Measurements from ENCODE around the gene FCRL5. TPM values are rescaled to one million over a fixed set of nuclear protein-coding genes. Genes with fewer than 3 reads are reported as not detected.

The FCRL5 gene
- total and polyA plus RNA-seq, 10 of the 15 experiments (the other 5 are each of a cell fraction or from before 2014, with no cell fraction given): 1.1 to 136 (median 7.0) TPM

DNA sequence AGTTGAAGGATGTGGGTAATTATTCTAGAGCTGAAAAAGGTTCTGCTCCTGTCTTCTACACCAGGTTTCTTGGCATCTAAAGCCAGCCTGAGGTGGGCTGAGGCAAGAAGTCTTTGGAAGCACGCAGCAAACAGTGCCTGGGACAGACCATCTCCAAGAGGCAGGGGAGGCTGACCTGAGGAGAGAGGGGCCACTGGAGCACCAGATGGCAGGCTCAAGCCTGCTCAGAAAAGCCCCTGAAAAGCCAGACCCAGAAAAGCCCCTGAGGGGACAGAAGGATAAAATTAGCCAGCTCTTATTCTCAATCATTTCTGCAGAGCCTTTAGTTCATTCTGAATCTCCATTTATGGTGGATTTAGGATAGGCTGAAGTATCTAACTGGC is 28.5 kb upstream of the FCRL5 start:
- Histone ChIP-seq H4K20me1 (ENCODE audit: control insufficient read depth, insufficient read depth) (no peaks in the 10 kb centered on the region), H3K4me2 (ENCODE audit: control insufficient read depth, insufficient read depth) (no peak overlapping the region), H3K9ac (ENCODE audit: control insufficient read depth, insufficient read depth, low read length) (no peak overlapping the region), H3K36me3 (ENCODE audit: control insufficient read depth in 2 of 2, insufficient read depth in 2 of 2, low read length in 1 of 2) (no peaks in the 10 kb centered on the region), H3K27me3 (replicated peaks in 1 of 2; ENCODE audit: control insufficient read depth in 2 of 2, insufficient read depth in 2 of 2, low read length in 1 of 2) (peaks cover 0 to 10% of the 10 kb centered on the region in 2 experiments; a peak in 1 of 4 replicates), H3K27ac (ENCODE audit: control insufficient read depth, insufficient read depth) (no peak overlapping the region), H3K4me1 (ENCODE audit: control insufficient read depth, insufficient read depth, low read length) (peaks cover 12% of the 10 kb centered on the region), H3K9me3 (replicated peaks; ENCODE audit: control insufficient read depth, insufficient read depth, low read length) (peaks cover 4% of the 10 kb centered on the region; the same call in 1 of the 3 replicates), H2AFZ (ENCODE audit: control insufficient read depth, low read depth, low read length) (no peak overlapping the region), H3K79me2 (ENCODE audit: control insufficient read depth, insufficient read depth, low read length) (no peaks in the 10 kb centered on the region), H3K4me3 (no peak overlapping the region)
- 100% methylated on average over 1 of the region's 1 CpG for WGBS (ENCODE audit: insufficient coverage, insufficient replicate concordance, low lambda C conversion rate, missing lambda C conversion rate)
- no peak; the same call in 2 of the 3 replicates for ATAC-seq
- RAD21 ChIA-PET (ENCODE audit: unreplicated experiment): interaction anchor here (0.7 to 3.3 kb wide), 37 partner anchors 8 to 544 kb away, joined by 3 to 41 read pairs (median 5); partner anchors contain the start of genes FCRL4 and FCRL5
- in situ Hi-C loops (cut with MboI): no loop called here
- no peak for DNase-seq (ENCODE audit: low read depth, low spot score)
- no peak for FAIRE-seq
- TF ChIP-seq SMAD5 (IDR thresholded peaks at IDR 0.05; ENCODE audit: low read depth): no peak
- intact Hi-C loops (cut with micrococcal nuclease; ENCODE audit: unreplicated experiment): loop anchor here (1.0 to 10.0 kb wide), 5 partner anchors 45 to 366 kb away; no protein-coding TSS in a partner anchor
- SMC1A ChIA-PET (ENCODE audit: uncharacterized antibody, unreplicated experiment): interaction anchor here (0.8 to 6.8 kb wide), 51 partner anchors 9 to 544 kb away, joined by 3 to 103 read pairs (median 6); partner anchors contain the start of genes FCRL2, FCRL3, FCRL4 and FCRL5
- CTCF ChIA-PET: interaction anchor here (0.6 to 7.6 kb wide), 71 partner anchors 8 to 544 kb away, joined by 3 to 223 read pairs (median 5); partner anchors contain the start of genes FCRL3, FCRL4 and FCRL5
- POLR2A ChIA-PET: interaction anchor here (1.0 to 1.9 kb wide), 2 partner anchors 13 to 40 kb away, joined by 3 to 6 read pairs; no protein-coding TSS in a partner anchor
- no TSS peak for BruUV-seq (replicated peaks)

DNA sequence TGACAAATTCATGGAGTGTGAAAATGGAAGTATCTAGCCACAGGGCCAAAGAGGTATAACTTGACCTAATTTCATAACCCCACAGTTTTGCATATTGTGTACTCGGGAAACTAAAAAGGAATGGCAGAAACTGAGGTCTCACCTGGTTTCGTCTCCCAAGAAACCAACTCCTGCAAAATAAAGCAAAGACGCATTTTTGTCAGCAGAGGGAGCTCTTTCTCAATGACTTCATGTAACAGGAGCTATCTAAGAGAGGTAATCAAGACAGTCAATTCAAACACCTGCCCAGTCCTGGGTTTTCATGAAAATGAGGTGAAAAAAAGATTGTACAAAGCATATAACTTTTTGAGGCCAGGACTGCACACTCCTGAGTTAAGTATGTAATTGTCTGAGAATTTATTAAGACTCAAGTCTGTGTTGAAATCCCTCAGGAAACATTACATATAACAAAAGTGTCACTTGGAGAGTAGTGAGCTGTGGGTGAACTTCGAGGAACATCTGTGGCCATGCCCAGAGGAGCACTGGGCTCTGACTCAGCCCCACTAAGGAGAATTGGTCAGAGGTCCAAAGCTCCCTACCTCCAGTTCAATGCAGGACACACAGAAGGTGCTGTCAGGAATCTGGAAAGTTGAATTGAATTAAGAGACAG is 28.0 kb upstream of the FCRL5 start:
- Histone ChIP-seq H3K4me1 (ENCODE audit: control insufficient read depth, insufficient read depth, low read length) (peaks cover 17% of the 10 kb centered on the region), H3K79me2 (ENCODE audit: control insufficient read depth, insufficient read depth, low read length) (no peaks in the 10 kb centered on the region), H3K4me2 (ENCODE audit: control insufficient read depth, insufficient read depth) (no peak overlapping the region), H3K9me3 (replicated peaks; ENCODE audit: control insufficient read depth, insufficient read depth, low read length) (peaks cover 4% of the 10 kb centered on the region; the same call in 1 of the 3 replicates), H3K9ac (ENCODE audit: control insufficient read depth, insufficient read depth, low read length) (no peak overlapping the region), H3K27me3 (replicated peaks in 1 of 2; ENCODE audit: control insufficient read depth in 2 of 2, insufficient read depth in 2 of 2, low read length in 1 of 2) (peaks cover 0 to 10% of the 10 kb centered on the region in 2 experiments; a peak in 1 of 4 replicates), H2AFZ (ENCODE audit: control insufficient read depth, low read depth, low read length) (no peak overlapping the region), H3K4me3 (no peak overlapping the region), H4K20me1 (ENCODE audit: control insufficient read depth, insufficient read depth) (no peaks in the 10 kb centered on the region), H3K36me3 (ENCODE audit: control insufficient read depth in 2 of 2, insufficient read depth in 2 of 2, low read length in 1 of 2) (no peaks in the 10 kb centered on the region), H3K27ac (ENCODE audit: control insufficient read depth, insufficient read depth) (no peak overlapping the region)
- ChIA-PET RAD21 (ENCODE audit: unreplicated experiment) (interaction anchor here (0.7 to 3.3 kb wide), 44 partner anchors 8 to 545 kb away, joined by 3 to 41 read pairs (median 5); partner anchors contain the start of genes FCRL2, FCRL4 and FCRL5), SMC1A (ENCODE audit: uncharacterized antibody, unreplicated experiment) (interaction anchor here (0.8 to 6.8 kb wide), 57 partner anchors 8 to 544 kb away, joined by 3 to 103 read pairs (median 5); partner anchors contain the start of genes FCRL2, FCRL3, FCRL4 and FCRL5), CTCF (interaction anchor here (0.6 to 7.6 kb wide), 74 partner anchors 9 to 544 kb away, joined by 3 to 223 read pairs (median 5); partner anchors contain the start of genes FCRL3, FCRL4 and FCRL5), POLR2A (interaction anchor here (1.0 to 1.9 kb wide), 2 partner anchors 12 to 40 kb away, joined by 3 to 6 read pairs; no protein-coding TSS in a partner anchor)
- WGBS (ENCODE audit: insufficient coverage, insufficient replicate concordance, low lambda C conversion rate, missing lambda C conversion rate): 0% methylated on average over 4 of the region's 4 CpGs
- no TSS peak for BruUV-seq (replicated peaks)
- DNase-seq (ENCODE audit: low read depth, low spot score) (peak; percentile 53), ATAC-seq (peak; percentile 77), FAIRE-seq (peak; percentile 96)
- in situ Hi-C loops (cut with MboI): no loop called here
- intact Hi-C loops (cut with micrococcal nuclease; ENCODE audit: unreplicated experiment): loop anchor here (1.0 to 10.0 kb wide), 5 partner anchors 46 to 367 kb away; no protein-coding TSS in a partner anchor
- TF ChIP-seq SMC3 (IDR thresholded peaks at IDR 0.05; ENCODE audit: borderline replicate concordance, low read length): peak; percentile 91; the same call in 1 of the 2 replicates
- TF ChIP-seq, protein P1, sequence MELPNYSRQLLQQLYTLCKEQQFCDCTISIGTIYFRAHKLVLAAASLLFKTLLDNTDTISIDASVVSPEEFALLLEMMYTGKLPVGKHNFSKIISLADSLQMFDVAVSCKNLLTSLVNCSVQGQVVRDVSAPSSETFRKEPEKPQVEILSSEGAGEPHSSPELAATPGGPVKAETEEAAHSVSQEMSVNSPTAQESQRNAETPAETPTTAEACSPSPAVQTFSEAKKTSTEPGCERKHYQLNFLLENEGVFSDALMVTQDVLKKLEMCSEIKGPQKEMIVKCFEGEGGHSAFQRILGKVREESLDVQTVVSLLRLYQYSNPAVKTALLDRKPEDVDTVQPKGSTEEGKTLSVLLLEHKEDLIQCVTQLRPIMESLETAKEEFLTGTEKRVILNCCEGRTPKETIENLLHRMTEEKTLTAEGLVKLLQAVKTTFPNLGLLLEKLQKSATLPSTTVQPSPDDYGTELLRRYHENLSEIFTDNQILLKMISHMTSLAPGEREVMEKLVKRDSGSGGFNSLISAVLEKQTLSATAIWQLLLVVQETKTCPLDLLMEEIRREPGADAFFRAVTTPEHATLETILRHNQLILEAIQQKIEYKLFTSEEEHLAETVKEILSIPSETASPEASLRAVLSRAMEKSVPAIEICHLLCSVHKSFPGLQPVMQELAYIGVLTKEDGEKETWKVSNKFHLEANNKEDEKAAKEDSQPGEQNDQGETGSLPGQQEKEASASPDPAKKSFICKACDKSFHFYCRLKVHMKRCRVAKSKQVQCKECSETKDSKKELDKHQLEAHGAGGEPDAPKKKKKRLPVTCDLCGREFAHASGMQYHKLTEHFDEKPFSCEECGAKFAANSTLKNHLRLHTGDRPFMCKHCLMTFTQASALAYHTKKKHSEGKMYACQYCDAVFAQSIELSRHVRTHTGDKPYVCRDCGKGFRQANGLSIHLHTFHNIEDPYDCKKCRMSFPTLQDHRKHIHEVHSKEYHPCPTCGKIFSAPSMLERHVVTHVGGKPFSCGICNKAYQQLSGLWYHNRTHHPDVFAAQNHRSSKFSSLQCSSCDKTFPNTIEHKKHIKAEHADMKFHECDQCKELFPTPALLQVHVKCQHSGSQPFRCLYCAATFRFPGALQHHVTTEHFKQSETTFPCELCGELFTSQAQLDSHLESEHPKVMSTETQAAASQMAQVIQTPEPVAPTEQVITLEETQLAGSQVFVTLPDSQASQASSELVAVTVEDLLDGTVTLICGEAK (IDR thresholded peaks at IDR 0.05; ENCODE audit: borderline replicate concordance): no peak
- TF ChIP-seq RAD21 (IDR thresholded peaks at IDR 0.05; ENCODE audit: insufficient read depth, low read depth, low read length): peak; percentile 88
- TF ChIP-seq ATF7 (IDR thresholded peaks at IDR 0.05; ENCODE audit: low read depth): peak; percentile 49; the same call in 1 of the 2 replicates
- no peak for TF ChIP-seq POLR2A (IDR thresholded peaks at IDR 0.05; ENCODE audit: low read depth, low read length)
- 0 out of 2 replicates have a peak, but pooled peaks have one; percentile 13 for TF ChIP-seq IKZF1 (conservative IDR thresholded peaks at IDR 0.05)
- TF ChIP-seq, protein P2, sequence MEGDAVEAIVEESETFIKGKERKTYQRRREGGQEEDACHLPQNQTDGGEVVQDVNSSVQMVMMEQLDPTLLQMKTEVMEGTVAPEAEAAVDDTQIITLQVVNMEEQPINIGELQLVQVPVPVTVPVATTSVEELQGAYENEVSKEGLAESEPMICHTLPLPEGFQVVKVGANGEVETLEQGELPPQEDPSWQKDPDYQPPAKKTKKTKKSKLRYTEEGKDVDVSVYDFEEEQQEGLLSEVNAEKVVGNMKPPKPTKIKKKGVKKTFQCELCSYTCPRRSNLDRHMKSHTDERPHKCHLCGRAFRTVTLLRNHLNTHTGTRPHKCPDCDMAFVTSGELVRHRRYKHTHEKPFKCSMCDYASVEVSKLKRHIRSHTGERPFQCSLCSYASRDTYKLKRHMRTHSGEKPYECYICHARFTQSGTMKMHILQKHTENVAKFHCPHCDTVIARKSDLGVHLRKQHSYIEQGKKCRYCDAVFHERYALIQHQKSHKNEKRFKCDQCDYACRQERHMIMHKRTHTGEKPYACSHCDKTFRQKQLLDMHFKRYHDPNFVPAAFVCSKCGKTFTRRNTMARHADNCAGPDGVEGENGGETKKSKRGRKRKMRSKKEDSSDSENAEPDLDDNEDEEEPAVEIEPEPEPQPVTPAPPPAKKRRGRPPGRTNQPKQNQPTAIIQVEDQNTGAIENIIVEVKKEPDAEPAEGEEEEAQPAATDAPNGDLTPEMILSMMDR (IDR thresholded peaks at IDR 0.05 in 2 of 3, conservative IDR thresholded peaks at IDR 0.05 in 1 of 3; ENCODE audit: control insufficient read depth in 2 of 3, extremely low read depth in 1 of 3, insufficient read depth in 1 of 3, low read depth in 3 of 3, low read length in 3 of 3): peak; percentile 71 to 81 (median 78)

Data from GM12878 (cell line).